Neural cell (in vitro differentiated cells): ENCODE measurements around the gene ENHO.

ENCODE experiments used
- EP300 ChIP-seq: fragments of 450-650 bp; conservative IDR thresholded peaks from 2 replicates; pipeline ENCODE4 v1.6.1; 2014; ENCODE audit warnings: antibody characterized with exemption, mild to moderate bottlenecking, moderate library complexity; ENCODE audit not compliant: poor library complexity, severe bottlenecking
- EZH2 ChIP-seq: fragments of 200-600, 300-800 bp; shearing (Covaris generic), sonication (generic); IDR thresholded peaks from 2 replicates; pipeline ENCODE4 v1.6.1; 2014; ENCODE audit warnings: antibody characterized with exemption, low read length, borderline replicate concordance, mild to moderate bottlenecking; ENCODE audit not compliant: insufficient read depth, poor library complexity, severe bottlenecking
- POLR2AphosphoS5 ChIP-seq: IDR thresholded peaks from 2 replicates; pipeline ENCODE4 v1.6.1; 2012
- TAF1 ChIP-seq: IDR thresholded peaks from 2 replicates; pipeline ENCODE4 v1.6.1; 2012; ENCODE audit warnings: low read depth
- TF ChIP-seq, protein P1 (sequence below): fragments of 450-650 bp; IDR thresholded peaks from 2 replicates; pipeline ENCODE4 v1.5.1; 2014; ENCODE audit warnings: antibody characterized with exemption, mild to moderate bottlenecking, moderate library complexity; ENCODE audit not compliant: poor library complexity, severe bottlenecking

DNA sequence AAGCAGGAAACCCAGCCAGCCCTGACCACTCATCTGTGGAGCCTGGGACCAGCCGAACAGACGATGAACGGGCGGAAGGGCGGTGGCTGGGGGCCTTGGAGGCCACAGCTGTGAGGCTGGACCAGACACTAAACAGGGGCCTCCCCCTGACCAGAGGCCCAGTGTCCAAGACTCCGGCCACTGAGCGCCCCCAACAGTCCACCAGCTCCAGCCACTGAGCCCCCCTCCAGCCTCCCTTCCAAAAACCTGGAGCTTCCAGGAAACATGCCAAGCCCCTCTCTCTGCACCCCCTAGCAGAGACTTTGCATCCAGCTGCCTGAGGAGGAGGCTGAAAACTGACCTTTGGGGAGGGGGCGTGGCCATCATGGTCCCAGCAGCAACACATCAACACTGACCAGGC, 43.5 kb upstream of the ENHO start:
- TF ChIP-seq POLR2AphosphoS5 (no peak), TAF1 (no peak), EP300 (no peak), EZH2 (no peak)
- TF ChIP-seq, protein P1, sequence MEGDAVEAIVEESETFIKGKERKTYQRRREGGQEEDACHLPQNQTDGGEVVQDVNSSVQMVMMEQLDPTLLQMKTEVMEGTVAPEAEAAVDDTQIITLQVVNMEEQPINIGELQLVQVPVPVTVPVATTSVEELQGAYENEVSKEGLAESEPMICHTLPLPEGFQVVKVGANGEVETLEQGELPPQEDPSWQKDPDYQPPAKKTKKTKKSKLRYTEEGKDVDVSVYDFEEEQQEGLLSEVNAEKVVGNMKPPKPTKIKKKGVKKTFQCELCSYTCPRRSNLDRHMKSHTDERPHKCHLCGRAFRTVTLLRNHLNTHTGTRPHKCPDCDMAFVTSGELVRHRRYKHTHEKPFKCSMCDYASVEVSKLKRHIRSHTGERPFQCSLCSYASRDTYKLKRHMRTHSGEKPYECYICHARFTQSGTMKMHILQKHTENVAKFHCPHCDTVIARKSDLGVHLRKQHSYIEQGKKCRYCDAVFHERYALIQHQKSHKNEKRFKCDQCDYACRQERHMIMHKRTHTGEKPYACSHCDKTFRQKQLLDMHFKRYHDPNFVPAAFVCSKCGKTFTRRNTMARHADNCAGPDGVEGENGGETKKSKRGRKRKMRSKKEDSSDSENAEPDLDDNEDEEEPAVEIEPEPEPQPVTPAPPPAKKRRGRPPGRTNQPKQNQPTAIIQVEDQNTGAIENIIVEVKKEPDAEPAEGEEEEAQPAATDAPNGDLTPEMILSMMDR = no peak
